SK-N-SH treated with all-trans-retinoic acid at 6 μM for 48 hours (cell line): ENCODE measurements around the gene TOMM5.
"Not testable (repeated sequence)": the region's sequence is repeated elsewhere in the genome, so short reads cannot be mapped to it uniquely, and the experiment has no call there.

Experiments used
- GLIS3 ChIP-seq: fragments of 250-450 bp; sonication (Bioruptor Pico); IDR thresholded peaks from 2 replicates; pipeline ENCODE4 v1.5.0; 2020; ENCODE audit warnings: mild to moderate bottlenecking, moderate library complexity
- ISL1 ChIP-seq: fragments of 250-450 bp; sonication (Bioruptor Pico); IDR thresholded peaks from 2 replicates; pipeline ENCODE4 v2.1.2; 2022; ENCODE audit warnings: mild to moderate bottlenecking, moderate library complexity
- ZNF8 ChIP-seq: fragments of 450-650 bp; formaldehyde crosslinking; IDR thresholded peaks from 2 replicates; pipeline ENCODE4 v1.5.0; 2020; ENCODE audit warnings: mild to moderate bottlenecking, moderate library complexity
- TF ChIP-seq, protein P1 (sequence below): fragments of 250-450 bp; sonication (Bioruptor Pico); IDR thresholded peaks from 2 replicates; pipeline ENCODE4 v1.8.0; 2020; ENCODE audit warnings: mild to moderate bottlenecking, moderate library complexity, borderline replicate concordance
- TF ChIP-seq, protein P2 (sequence below): fragments of 250-450 bp; sonication (Bioruptor Pico); IDR thresholded peaks from 2 replicates; pipeline ENCODE4 v1.8.0; 2021; ENCODE audit warnings: low read depth, mild to moderate bottlenecking, moderate library complexity, borderline replicate concordance
- TF ChIP-seq, protein P3 (sequence below): fragments of 250-450 bp; sonication (Bioruptor Pico); IDR thresholded peaks from 2 replicates; pipeline ENCODE4 v1.5.1; 2020; ENCODE audit warnings: low read depth, mild to moderate bottlenecking, moderate library complexity

- TF ChIP-seq GLIS3, ZNF8, ISL1 (CRISPR knock-in tag): not testable (repeated sequence)
- TF ChIP-seq, protein P1, sequence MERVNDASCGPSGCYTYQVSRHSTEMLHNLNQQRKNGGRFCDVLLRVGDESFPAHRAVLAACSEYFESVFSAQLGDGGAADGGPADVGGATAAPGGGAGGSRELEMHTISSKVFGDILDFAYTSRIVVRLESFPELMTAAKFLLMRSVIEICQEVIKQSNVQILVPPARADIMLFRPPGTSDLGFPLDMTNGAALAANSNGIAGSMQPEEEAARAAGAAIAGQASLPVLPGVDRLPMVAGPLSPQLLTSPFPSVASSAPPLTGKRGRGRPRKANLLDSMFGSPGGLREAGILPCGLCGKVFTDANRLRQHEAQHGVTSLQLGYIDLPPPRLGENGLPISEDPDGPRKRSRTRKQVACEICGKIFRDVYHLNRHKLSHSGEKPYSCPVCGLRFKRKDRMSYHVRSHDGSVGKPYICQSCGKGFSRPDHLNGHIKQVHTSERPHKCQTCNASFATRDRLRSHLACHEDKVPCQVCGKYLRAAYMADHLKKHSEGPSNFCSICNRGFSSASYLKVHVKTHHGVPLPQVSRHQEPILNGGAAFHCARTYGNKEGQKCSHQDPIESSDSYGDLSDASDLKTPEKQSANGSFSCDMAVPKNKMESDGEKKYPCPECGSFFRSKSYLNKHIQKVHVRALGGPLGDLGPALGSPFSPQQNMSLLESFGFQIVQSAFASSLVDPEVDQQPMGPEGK (CRISPR knock-in tag): not testable (repeated sequence)
- TF ChIP-seq, protein P2, sequence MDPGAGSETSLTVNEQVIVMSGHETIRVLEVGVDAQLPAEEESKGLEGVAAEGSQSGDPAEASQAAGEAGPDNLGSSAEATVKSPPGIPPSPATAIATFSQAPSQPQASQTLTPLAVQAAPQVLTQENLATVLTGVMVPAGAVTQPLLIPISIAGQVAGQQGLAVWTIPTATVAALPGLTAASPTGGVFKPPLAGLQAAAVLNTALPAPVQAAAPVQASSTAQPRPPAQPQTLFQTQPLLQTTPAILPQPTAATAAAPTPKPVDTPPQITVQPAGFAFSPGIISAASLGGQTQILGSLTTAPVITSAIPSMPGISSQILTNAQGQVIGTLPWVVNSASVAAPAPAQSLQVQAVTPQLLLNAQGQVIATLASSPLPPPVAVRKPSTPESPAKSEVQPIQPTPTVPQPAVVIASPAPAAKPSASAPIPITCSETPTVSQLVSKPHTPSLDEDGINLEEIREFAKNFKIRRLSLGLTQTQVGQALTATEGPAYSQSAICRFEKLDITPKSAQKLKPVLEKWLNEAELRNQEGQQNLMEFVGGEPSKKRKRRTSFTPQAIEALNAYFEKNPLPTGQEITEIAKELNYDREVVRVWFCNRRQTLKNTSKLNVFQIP: not testable (repeated sequence)
- TF ChIP-seq, protein P3, sequence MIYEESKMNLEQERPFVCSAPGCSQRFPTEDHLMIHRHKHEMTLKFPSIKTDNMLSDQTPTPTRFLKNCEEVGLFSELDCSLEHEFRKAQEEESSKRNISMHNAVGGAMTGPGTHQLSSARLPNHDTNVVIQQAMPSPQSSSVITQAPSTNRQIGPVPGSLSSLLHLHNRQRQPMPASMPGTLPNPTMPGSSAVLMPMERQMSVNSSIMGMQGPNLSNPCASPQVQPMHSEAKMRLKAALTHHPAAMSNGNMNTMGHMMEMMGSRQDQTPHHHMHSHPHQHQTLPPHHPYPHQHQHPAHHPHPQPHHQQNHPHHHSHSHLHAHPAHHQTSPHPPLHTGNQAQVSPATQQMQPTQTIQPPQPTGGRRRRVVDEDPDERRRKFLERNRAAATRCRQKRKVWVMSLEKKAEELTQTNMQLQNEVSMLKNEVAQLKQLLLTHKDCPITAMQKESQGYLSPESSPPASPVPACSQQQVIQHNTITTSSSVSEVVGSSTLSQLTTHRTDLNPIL: not testable (repeated sequence)
Measured at GRCh38 chr9:37602061-37602460, 9.7 kb upstream of the TOMM5 start.
